ENCODE data around the gene ALDH3B2. TPM values are rescaled to one million over a fixed set of nuclear protein-coding genes. Genes with fewer than 3 reads are reported as not detected.

Gene ALDH3B2
- total RNA-seq, 1 donor, result not detected

GRCh38 chr11:67667490-67668191 is 6.8 kb downstream of the ALDH3B2 start:
- no peak for DNase-seq (ENCODE audit: low read depth)
- no peak overlapping the region for H3K4me3 ChIP-seq (ENCODE audit: low read depth, low read length)
- TF ChIP-seq CTCF (IDR thresholded peaks at IDR 0.05; ENCODE audit: insufficient read depth, low read depth, low read length), result no peak

DNA sequence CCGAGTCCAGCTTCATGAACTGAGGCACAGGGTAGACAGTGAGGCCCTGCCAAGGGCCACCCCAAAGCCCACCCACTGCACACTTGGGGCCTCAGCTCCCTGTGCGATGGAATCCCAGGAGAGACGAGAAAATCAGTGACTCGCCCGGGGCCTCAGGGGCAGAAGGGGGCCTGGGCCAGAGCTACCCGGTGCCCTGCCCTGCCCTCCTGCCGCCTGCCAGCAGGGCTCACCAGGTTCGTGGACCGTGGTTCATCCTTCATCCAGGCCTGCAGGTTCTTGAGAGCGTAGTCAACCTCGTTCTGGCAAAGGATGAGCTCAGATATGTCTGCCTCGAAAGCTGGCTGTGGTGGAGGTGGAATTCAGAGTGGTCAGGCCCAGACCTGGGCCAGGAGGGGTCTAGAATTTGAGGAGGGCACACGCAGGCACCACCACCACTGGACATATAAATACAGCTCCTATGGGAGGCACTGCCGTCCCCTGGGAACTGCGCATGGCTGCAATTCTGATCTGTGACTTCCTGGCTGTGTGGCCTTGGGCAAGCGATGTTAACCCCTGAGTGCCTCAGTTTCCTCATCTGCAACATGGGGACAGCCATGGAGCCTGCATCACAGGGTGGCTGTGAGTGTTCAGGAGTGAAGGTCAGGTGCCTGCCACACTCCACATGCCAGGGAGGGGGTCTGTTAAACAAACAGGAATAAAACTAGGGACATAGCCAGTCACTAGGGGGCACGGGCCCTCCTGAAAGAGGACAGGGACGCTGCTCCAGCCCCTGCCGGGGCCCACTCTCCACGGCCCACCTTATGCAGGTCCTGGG is 7.5 kb downstream of the ALDH3B2 start:
- H3K4me3 ChIP-seq (ENCODE audit: low read depth, low read length), result no peak overlapping the region
- DNase-seq (ENCODE audit: low read depth), result no peak
- no peak for TF ChIP-seq CTCF (IDR thresholded peaks at IDR 0.05; ENCODE audit: insufficient read depth, low read depth, low read length)

DNA sequence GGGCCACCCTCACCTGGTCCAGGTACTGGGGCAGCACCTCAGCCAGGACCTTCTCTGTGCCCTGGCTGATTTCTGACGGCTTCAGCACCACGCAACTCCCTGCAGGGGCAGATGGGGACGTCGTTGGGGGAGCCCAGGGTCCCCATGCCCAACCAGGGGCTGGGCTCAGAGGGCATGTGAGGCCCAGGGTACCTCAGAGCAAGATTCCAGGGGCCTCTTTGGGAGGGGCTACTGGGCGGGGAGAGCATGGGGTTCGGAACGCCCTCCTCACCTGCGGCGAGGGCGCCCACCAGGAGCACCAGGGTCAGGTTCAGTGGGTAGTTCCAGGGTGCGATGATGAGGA is 8.1 kb downstream of the ALDH3B2 start:
- DNase-seq (ENCODE audit: low read depth), result no peak
- TF ChIP-seq CTCF (IDR thresholded peaks at IDR 0.05; ENCODE audit: insufficient read depth, low read depth, low read length), result no peak

GRCh38 chr11:67665541-67666302 is 8.7 kb downstream of the ALDH3B2 start:
- TF ChIP-seq CTCF (IDR thresholded peaks at IDR 0.05; ENCODE audit: insufficient read depth, low read depth, low read length), result no peak
- no peak for DNase-seq (ENCODE audit: low read depth)
- H3K4me3 ChIP-seq (ENCODE audit: low read depth, low read length), result no peak overlapping the region

More for the DNA sequence above, 8.1 kb downstream of the ALDH3B2 start:
- no peak overlapping the region for H3K4me3 ChIP-seq (ENCODE audit: low read depth, low read length)

- no peak for TF ChIP-seq CTCF (IDR thresholded peaks at IDR 0.05; ENCODE audit: insufficient read depth, low read depth, low read length)
- no peak for DNase-seq (ENCODE audit: low read depth)
- no peak overlapping the region for H3K4me3 ChIP-seq (ENCODE audit: low read depth, low read length)
Measured at GRCh38 chr11:67664696-67665540, 9.5 kb downstream of the ALDH3B2 start.

DNA sequence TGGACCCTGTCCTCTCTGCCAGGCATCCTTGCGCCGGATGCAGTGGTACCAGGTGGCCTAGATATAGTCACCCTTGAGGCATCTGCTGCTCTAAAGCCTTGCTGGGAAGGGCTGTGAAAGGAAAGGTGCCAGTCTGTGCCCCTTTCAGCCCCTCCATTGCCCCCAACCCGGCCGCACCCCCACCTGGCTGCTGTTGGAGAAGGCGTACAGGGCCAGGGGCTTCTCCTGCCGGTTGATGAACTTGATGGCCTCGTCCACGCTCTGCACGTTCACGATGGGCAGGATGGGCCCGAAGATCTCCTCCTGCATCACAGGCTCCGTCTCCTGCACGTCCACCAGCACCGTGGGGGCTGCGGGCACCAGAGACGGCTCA is 10.2 kb downstream of the ALDH3B2 start:
- TF ChIP-seq CTCF (IDR thresholded peaks at IDR 0.05; ENCODE audit: insufficient read depth, low read depth, low read length), result no peak
- no peak for DNase-seq (ENCODE audit: low read depth)
- no peak overlapping the region for H3K4me3 ChIP-seq (ENCODE audit: low read depth, low read length)
